ENCODE results near the gene PNKP. TPM values are rescaled to one million over a fixed set of nuclear protein-coding genes. Genes with fewer than 3 reads are reported as not detected.

PNKP gene
- total RNA-seq, 1 experiment from 2014 or later = 141 TPM

- Histone ChIP-seq H3K27ac (ENCODE audit: low read length) (peak overlapping the region; percentile 91), H3K27me3 (ENCODE audit: low read length) (no peaks in the 10 kb centered on the region), H3K36me3 (ENCODE audit: low read depth, low read length) (0 out of 2 replicates have a peak, but pooled peaks cover 8% of the 10 kb centered on the region), H3K4me3 (ENCODE audit: low read length) (peak overlapping the region; percentile 93), H4K20me1 (ENCODE audit: low read length) (no peaks in the 10 kb centered on the region), H3K79me2 (ENCODE audit: low read length) (peaks cover 41% of the 10 kb centered on the region), H3K4me2 (ENCODE audit: low read length) (peak overlapping the region; percentile 98), H3K4me1 (ENCODE audit: insufficient read depth, low read length) (peaks cover 34% of the 10 kb centered on the region), H3F3A (ENCODE audit: low read length, unreplicated experiment) (no peaks in the 10 kb centered on the region), H2AFZ (ENCODE audit: low read length) (no peak overlapping the region), H3K9me3 (ENCODE audit: low read length) (no peaks in the 10 kb centered on the region), H3K9ac (ENCODE audit: low read length) (peak overlapping the region; percentile 98), H3K9me2 (replicated peaks; ENCODE audit: low read length) (no peaks in the 10 kb centered on the region)
- DNase-seq (no peak), ATAC-seq (no peak)
- intact Hi-C loops (cut with micrococcal nuclease) = loop anchor here (5.0 kb wide), 1 partner anchor 198 kb away; the partner anchor contains the start of gene PRMT1
- CTCF ChIA-PET = no interaction called here
- no peak for TF ChIP-seq EZH2phosphoT487 (IDR thresholded peaks at IDR 0.05; ENCODE audit: borderline replicate concordance, low read length)
- no peak for TF ChIP-seq EZH2 (IDR thresholded peaks at IDR 0.05; ENCODE audit: low read length, unreplicated experiment)
- TF ChIP-seq CTCF (conservative IDR thresholded peaks at IDR 0.05; ENCODE audit: low read depth, low read length) = no peak
- BruUV-seq (replicated peaks) = no TSS peak
- POLR2A ChIA-PET (ENCODE audit: unreplicated experiment) = no interaction called here
Observed at GRCh38 chr19:49875177-49875576, 7.8 kb upstream of the PNKP start.

DNA sequence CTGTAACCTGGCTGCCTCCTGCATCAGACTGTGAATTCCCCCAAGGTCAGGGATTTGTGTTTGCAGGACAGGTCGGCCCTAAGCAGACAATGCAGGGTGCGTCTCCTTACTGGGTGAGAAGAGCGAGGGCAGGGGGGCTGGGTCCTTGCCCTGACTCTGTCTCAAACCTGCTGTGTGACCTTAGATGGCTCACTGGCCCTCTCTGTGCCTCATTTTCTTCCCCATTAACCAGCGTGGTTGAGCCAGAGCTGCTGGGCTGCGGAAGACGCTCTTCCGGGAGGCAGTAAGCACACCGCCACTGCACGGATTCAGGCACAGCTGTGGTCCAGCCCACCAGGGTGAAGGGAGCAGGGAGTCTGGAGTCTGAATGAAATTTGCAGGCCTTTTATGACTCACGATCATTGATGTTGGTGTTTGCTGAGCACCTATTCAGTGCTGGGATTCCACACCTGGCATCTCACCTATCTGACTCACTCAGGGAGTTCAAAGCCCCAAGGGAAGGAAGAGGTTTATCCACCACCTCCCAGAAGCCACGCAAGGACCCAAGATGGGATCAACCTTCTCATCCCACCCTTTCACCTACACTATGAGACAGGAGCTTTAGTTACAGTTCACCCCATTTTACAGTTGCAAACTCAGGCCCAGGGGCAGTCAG lies 7.3 kb upstream of the PNKP start:
- BruUV-seq (replicated peaks) = no TSS peak
- H3K4me2 ChIP-seq (ENCODE audit: low read length) = peak overlapping the region; percentile 98
- 0 out of 2 replicates have a peak overlapping the region, but pooled peaks have one; percentile 98 for H3K9ac ChIP-seq (ENCODE audit: low read length)
- H3K4me1 ChIP-seq (ENCODE audit: insufficient read depth, low read length) = peaks cover 36% of the 10 kb centered on the region
- H3K27me3 ChIP-seq (ENCODE audit: low read length) = no peaks in the 10 kb centered on the region
- H3K36me3 ChIP-seq (ENCODE audit: low read depth, low read length) = 0 out of 2 replicates have a peak, but pooled peaks cover 7% of the 10 kb centered on the region
- H3K27ac ChIP-seq (ENCODE audit: low read length) = peak overlapping the region; percentile 91
- H3K9me3 ChIP-seq (ENCODE audit: low read length) = no peaks in the 10 kb centered on the region
- intact Hi-C loops (cut with micrococcal nuclease) = loop anchor here (5.0 kb wide), 1 partner anchor 197 kb away; the partner anchor contains the start of gene PRMT1
- H2AFZ ChIP-seq (ENCODE audit: low read length) = no peak overlapping the region
- H3K4me3 ChIP-seq (ENCODE audit: low read length) = peak overlapping the region; percentile 93
- ChIA-PET CTCF (no interaction called here), POLR2A (ENCODE audit: unreplicated experiment) (no interaction called here)
- DNase-seq (peak; percentile 66), ATAC-seq (no peak)
- H3F3A ChIP-seq (ENCODE audit: low read length, unreplicated experiment) = no peaks in the 10 kb centered on the region
- no peaks in the 10 kb centered on the region for H3K9me2 ChIP-seq (replicated peaks; ENCODE audit: low read length)
- TF ChIP-seq EZH2 (IDR thresholded peaks at IDR 0.05; ENCODE audit: low read length, unreplicated experiment) (no peak), EZH2phosphoT487 (IDR thresholded peaks at IDR 0.05; ENCODE audit: borderline replicate concordance, low read length) (no peak), CTCF (conservative IDR thresholded peaks at IDR 0.05; ENCODE audit: low read depth, low read length) (no peak)
- H3K79me2 ChIP-seq (ENCODE audit: low read length) = peaks cover 41% of the 10 kb centered on the region
- H4K20me1 ChIP-seq (ENCODE audit: low read length) = no peaks in the 10 kb centered on the region

DNA sequence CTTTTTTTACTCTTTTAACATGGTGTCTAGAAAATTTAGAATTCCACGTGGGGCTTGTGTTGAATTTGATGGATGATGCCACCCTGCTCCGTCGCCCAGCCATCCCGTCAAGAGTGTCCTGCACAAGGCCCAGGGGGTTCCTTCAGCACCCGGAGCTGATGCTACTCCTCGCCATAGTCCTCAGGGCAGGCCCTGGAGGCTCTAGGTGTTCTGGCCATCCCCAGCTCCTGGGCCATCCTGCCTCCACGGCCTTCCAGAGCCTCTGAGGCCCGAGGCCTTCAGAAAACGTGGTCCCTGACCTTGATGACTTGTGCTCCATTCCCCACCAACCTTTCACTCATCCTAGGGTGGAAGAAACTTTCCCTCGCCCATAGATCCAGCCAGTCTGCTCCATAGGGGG lies 6.5 kb upstream of the PNKP start:
- H3K27ac ChIP-seq (ENCODE audit: low read length) = no peak overlapping the region
- H3K9ac ChIP-seq (ENCODE audit: low read length) = no peak overlapping the region
- H3K4me3 ChIP-seq (ENCODE audit: low read length) = no peak overlapping the region
- H2AFZ ChIP-seq (ENCODE audit: low read length) = no peak overlapping the region
- H3K27me3 ChIP-seq (ENCODE audit: low read length) = no peaks in the 10 kb centered on the region
- BruUV-seq (replicated peaks) = no TSS peak
- H3K79me2 ChIP-seq (ENCODE audit: low read length) = peaks cover 36% of the 10 kb centered on the region
- peaks cover 32% of the 10 kb centered on the region for H3K4me1 ChIP-seq (ENCODE audit: insufficient read depth, low read length)
- intact Hi-C loops (cut with micrococcal nuclease) = no loop called here
- no peak for TF ChIP-seq EZH2phosphoT487 (IDR thresholded peaks at IDR 0.05; ENCODE audit: borderline replicate concordance, low read length)
- TF ChIP-seq EZH2 (IDR thresholded peaks at IDR 0.05; ENCODE audit: low read length, unreplicated experiment) = no peak
- TF ChIP-seq CTCF (conservative IDR thresholded peaks at IDR 0.05; ENCODE audit: low read depth, low read length) = no peak
- H3K9me3 ChIP-seq (ENCODE audit: low read length) = no peaks in the 10 kb centered on the region
- H3K36me3 ChIP-seq (ENCODE audit: low read depth, low read length) = 0 out of 2 replicates have a peak, but pooled peaks cover 7% of the 10 kb centered on the region
- DNase-seq (no peak), ATAC-seq (no peak)
- ChIA-PET CTCF (no interaction called here), POLR2A (ENCODE audit: unreplicated experiment) (no interaction called here)
- no peaks in the 10 kb centered on the region for H4K20me1 ChIP-seq (ENCODE audit: low read length)
- H3F3A ChIP-seq (ENCODE audit: low read length, unreplicated experiment) = no peaks in the 10 kb centered on the region
- no peak overlapping the region for H3K4me2 ChIP-seq (ENCODE audit: low read length)
- no peaks in the 10 kb centered on the region for H3K9me2 ChIP-seq (replicated peaks; ENCODE audit: low read length)

Measured in PC-3 (cell line).